HG02759 (cell line): ENCODE measurements around the gene ROCK1.
A peak's percentile ranks its signal among the peaks of the same experiment; 100 is the strongest.
"Not testable (repeated sequence)": the region's sequence is repeated elsewhere in the genome, so short reads cannot be mapped to it uniquely, and the experiment has no call there.

ENCODE experiments used
- ATAC-seq: cut with Tn5 transposase; IDR thresholded peaks from one replicate; pipeline ENCODE4 v1.9.1; 2021; ENCODE audit warnings: mild to moderate bottlenecking, moderate library complexity; ENCODE audit not compliant: unreplicated experiment

Gene ROCK1

GRCh38 chr18:21111346-21112139 lies at the start of gene ROCK1:
Gene ROCK1, minus strand, starts transcription at chr18:21111813. Its CDS starts 903 bp downstream, at chr18:21110910.
- ATAC-seq: peak; percentile 92

GRCh38 chr18:21155443-21155842 lies 43.8 kb upstream of the ROCK1 start:
- no peak for ATAC-seq

- no peak for ATAC-seq
Measured at GRCh38 chr18:21146016-21146415, 34.4 kb upstream of the ROCK1 start.

GRCh38 chr18:21145371-21145770 lies 33.8 kb upstream of the ROCK1 start:
- ATAC-seq: no peak

GRCh38 chr18:21141668-21142422 lies 30.2 kb upstream of the ROCK1 start:
- ATAC-seq: no peak

GRCh38 chr18:21137719-21138488 lies 26.3 kb upstream of the ROCK1 start:
- ATAC-seq: not testable (repeated sequence)

- no peak for ATAC-seq
Measured at GRCh38 chr18:21134895-21135294, 23.3 kb upstream of the ROCK1 start.

GRCh38 chr18:21132398-21132918 lies 20.8 kb upstream of the ROCK1 start:
- no peak for ATAC-seq

- no peak for ATAC-seq
Measured at GRCh38 chr18:21131698-21132227, 20.1 kb upstream of the ROCK1 start.

- no peak for ATAC-seq
Measured at GRCh38 chr18:21129566-21130216, 18.1 kb upstream of the ROCK1 start.

- no peak for ATAC-seq
Measured at GRCh38 chr18:21123290-21123926, 11.8 kb upstream of the ROCK1 start.

- ATAC-seq: no peak
Measured at GRCh38 chr18:21118806-21119205, 7.2 kb upstream of the ROCK1 start.

GRCh38 chr18:21117409-21118131 lies 6.0 kb upstream of the ROCK1 start:
- no peak for ATAC-seq

GRCh38 chr18:21115519-21116411 lies 4.2 kb upstream of the ROCK1 start:
- ATAC-seq: no peak

- no peak for ATAC-seq
Measured at GRCh38 chr18:21112543-21113105, 1.0 kb upstream of the ROCK1 start.

- ATAC-seq: peak; percentile 30
Measured at GRCh38 chr18:21112140-21112473, 494 bp upstream of the ROCK1 start.

- ATAC-seq: peak; percentile 30
Measured at GRCh38 chr18:21110713-21111345, 784 bp downstream of the ROCK1 start.
